ENCODE results near the gene NR2C2.
"Not testable (repeated sequence)": the region's sequence is repeated elsewhere in the genome, so short reads cannot be mapped to it uniquely, and the experiment has no call there.

NR2C2 gene
- 203 to 240 reads per million in 2 donors for total RNA-seq

DNA sequence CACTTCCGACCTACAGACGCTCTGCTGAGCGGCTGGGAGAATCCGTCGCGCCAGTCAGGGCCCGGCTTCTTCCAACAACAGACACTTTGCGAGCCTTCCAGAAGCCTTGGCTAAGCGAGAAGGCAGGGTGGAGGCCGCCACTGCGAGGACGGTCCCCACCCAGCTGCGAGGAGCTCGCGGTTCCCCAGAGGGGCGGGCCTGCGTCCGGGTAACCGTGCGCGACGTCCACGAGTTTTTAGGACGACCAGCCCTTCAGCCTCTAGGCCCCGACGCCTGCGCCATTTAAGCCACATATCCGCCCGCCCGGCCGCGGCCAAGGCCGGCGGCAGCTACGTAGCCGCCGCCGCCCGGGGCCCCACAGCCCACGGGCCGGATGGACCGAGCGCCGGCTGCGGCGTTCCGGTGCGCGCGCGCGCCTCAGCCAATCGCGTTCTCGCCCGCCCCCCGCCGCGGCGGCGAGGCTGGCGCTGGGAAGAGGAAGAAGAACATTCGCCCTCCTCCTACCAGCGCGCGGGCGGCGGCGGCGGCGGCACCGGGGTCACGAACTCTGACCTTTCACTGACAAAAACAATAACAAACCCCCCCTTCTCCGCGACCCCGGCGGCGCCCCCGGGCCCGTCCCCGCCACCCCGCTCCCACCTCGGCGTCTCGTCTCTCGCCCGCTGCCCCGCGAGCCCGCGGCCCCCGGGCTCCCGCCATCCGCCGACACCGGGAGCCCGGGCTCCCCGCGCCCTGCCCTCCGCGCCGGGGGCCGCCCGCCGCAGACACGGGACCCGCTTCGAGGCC lies at the start of gene NR2C2:
Gene NR2C2 (plus strand): TSS at position 484 of the 786 bp plus-strand sequence. CDS start 56,332 bp downstream, outside the sequence.
- DNase-seq = peak; percentile 88

GRCh38 chr3:14898929-14899328 lies 48.5 kb upstream of the NR2C2 start:
- DNase-seq = no peak

- no peak for DNase-seq
Measured at GRCh38 chr3:14899993-14900618, 47.3 kb upstream of the NR2C2 start.

- DNase-seq = no peak
Measured at GRCh38 chr3:14900881-14901873, 46.2 kb upstream of the NR2C2 start.

DNA sequence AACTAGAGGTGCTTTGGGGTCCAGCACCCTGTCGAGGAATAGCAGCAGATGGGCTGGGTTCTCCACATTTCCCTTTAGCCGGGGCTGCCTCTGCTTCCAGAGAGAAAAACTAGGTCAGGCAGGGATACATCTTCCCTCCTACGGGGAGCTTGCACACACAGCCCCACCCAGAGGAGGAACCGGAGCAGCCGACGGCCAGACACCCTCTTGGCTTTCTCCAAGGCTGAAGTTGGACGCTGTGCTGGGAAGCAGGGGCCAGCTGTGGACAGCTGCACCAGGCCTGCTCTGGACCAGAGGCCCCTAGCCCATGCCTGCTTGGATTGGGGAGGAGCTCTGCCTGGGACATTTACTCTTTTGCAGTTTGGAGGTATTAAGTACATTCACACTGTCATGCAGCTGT lies 44.7 kb upstream of the NR2C2 start:
- no peak for DNase-seq

DNA sequence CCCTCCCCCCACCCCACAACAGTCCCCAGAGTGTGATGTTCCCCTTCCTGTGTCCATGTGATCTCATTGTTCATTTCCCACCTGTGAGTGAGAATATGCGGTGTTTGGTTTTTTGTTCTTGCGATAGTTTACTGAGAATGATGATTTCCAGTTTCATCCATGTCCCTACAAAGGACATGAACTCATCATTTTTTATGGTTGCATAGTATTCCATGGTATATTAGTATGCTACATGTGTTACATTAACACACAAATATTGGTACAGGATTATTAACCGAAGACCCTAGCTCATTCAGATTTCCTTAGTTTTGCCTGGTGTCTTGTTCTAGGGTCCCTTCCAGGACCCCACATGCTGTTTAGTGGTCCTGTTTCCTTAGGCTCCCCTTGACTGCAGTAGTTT lies 43.9 kb upstream of the NR2C2 start:
- DNase-seq = not testable (repeated sequence)

DNA sequence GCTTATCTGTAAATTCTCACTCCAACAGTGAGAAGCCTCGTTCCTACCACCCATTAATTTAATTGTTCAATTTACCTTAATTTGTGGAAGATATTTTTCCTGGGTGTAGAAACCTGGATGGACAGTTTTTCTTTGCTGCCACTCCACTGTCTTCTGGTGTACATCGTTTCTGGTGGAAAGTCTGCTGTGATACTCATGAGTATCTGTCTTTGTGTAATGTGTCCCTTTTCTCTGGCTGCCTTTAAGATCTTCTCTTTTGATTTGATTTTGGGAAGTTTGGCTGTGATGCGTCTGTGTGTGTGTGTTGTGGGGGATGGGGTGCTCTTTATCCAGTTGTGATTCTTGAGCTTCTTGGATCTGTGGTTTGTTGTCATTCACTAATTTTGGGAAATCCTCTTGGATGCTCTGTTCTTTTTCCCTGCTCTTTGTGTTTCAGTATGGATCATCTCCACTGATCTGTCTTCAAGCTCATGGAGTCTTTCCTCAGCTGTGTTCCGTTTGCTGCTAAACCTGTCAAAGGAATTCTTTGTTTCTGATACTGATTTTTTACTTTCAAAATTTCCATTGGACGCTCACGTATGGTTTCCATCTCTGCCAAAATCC lies 42.2 kb upstream of the NR2C2 start:
- DNase-seq = no peak

- no peak for DNase-seq
Measured at GRCh38 chr3:14906355-14906971, 40.9 kb upstream of the NR2C2 start.

DNA sequence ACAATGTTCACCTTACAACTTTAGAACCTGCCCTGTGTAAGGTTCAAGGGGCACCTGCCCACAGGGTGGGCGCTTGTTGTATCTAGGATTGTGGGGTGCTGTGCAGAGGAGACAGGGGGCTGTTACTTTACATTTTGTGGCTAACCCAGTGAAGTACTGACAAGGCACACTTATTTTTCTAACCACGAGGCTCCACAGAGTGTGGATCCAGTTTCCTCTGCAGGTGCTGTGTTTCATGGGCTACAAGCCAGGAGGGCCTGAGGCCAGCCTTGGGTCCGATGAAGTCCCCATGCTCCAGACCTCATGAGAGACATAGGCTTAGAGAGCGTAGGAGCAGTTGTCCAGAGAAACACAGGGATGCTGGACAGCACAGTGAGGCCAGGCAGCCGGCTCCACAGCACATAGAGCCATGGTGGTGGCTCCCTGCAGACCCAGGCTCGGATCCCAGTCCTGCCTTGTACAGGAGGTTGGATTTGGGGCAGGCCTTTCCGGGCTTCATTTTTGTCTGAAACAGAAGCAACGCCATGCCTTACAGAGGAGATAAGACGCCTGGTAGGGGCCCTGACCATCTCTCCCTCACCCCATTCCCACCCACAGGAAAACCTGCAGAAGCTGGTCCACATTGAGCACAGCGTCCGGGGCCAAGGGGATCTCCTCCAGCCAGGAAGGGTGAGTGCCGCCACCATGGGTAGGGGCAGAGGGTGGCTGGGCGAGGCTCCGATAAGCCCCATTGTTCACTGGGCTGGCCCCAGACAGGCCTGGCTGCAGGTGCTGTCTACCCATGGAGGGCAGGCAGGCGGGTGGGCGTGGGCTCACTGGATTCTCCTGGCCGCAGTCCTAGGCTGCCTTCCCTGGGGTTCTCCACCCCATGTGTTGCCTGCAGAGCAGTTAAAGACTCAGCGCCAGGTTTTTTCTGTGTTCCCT lies 40.1 kb upstream of the NR2C2 start:
- no peak for DNase-seq

- no peak for DNase-seq
Measured at GRCh38 chr3:14909250-14909649, 38.1 kb upstream of the NR2C2 start.

DNA sequence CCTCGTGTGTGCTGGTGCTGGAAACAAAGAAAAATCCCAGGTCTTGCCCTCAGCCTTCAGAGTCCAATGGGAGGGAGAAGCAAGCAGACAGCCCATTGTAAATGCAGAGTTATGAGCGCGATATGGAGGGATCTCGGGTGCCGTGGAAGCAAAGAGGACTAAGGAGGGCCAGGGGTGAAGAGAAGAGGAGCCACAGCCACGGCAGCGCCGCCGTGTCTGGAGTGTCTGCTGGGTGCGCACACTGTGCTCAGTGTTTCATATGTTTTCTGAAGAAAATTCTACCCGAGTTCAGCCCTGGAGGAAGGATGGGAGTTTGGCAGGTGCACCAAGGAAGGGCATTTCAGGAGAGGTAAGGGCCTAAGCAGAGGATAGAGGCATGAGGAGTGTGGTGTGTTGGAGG lies 35.7 kb upstream of the NR2C2 start:
- no peak for DNase-seq

DNA sequence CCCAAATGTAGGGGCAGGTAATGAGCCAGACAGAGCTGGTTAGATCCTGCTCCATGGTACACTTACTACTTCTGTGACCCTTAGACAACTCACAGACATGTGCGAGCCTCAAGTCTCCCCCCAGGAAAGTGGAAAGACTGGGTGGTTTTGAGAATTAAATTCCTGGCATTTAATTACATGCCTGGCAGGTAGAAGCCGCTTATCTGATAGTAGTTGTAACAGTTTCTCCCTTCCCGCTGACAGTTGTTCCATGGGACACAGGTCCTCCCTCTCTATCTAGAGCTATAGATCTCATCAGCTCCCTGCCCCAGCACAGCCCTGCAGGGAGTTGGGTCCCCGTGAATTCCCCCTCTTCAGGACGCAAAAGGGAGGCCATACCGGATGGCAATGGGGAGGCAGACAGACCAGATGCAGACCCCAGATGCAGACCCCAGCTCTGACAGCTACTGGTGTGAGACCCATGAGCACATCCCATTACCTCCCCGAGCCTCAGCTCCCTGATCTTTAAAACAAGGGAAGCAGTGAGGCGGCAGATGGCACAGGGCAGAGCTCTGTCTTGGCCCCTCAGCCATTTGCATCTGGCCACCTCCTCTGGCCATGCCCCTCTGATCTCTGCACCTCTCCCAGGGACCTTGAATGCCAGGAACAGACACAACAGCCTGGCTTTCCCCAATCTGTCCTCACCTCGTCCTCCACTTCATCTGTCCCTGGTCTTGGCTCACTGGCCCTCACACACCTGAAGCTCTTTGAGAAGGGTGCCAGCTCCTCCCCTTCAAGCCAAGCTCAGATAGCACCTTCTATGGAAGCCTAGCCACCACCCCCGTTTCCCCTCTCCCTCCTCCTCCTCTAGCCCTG lies 34.1 kb upstream of the NR2C2 start:
- DNase-seq = no peak

DNA sequence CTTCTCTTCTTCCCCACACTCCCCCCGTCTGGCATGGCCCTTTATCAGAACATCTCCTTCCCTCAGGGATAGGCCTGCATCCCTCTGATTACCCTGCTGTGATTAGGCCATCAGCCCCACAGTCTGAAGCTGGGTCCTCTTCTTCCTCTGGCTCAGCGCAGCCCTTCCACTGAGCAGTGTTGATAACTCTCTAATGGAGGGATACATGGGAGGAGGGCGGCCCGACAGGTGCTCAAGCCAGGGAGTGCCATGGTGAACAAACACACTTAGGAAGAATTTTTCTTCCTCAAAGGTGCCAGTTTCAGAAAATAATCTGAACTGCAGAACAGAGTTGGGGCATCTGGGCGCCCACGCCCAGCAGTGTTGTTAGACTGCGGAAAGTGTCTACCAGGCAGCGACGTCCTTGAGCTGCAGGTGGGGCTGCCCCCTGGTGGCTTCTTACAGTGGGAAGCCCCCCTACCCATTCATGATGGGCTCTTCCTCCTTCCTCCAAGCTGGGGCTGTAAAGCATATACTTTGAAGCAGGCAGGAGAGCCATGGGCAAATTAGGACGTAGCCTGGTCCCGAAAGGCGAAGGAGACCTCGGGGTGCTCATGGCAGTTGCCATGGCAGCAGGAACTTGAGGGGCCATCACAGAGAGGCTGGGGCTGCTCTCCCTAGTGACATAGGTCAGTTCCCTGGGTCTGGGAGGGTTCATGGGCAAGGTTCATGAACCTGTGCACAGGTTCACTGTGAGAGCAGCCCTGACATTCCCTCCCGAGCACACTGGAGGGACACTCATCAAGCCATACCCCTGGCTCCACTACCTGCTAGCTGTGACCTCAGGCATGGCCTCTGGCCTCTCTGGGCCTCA lies 33.2 kb upstream of the NR2C2 start:
- no peak for DNase-seq

- no peak for DNase-seq
Measured at GRCh38 chr3:14914779-14915117, 32.6 kb upstream of the NR2C2 start.

- no peak for DNase-seq
Measured at GRCh38 chr3:14915636-14916222, 31.7 kb upstream of the NR2C2 start.

GRCh38 chr3:14918356-14918860 lies 29.0 kb upstream of the NR2C2 start:
- no peak for DNase-seq

DNA sequence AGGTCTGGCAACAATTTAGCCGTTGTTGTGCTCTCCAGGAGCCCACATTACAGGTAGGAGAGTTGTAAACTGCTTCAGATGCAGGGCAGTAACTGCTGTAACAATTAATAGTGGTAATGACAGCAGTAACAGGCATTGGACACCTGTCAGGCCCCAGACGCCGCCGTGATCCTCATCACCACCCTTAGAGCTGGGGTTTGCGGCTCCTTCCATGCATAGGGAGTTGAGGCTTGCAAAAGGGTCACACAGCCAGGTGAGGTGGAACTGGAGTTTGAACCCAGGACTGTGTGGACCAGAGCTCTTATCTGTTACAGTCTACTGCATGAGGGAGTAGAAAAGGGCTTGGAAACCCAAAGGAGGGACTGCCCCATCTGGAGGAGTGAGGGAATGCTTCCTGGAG lies 26.8 kb upstream of the NR2C2 start:
- DNase-seq = no peak

DNA sequence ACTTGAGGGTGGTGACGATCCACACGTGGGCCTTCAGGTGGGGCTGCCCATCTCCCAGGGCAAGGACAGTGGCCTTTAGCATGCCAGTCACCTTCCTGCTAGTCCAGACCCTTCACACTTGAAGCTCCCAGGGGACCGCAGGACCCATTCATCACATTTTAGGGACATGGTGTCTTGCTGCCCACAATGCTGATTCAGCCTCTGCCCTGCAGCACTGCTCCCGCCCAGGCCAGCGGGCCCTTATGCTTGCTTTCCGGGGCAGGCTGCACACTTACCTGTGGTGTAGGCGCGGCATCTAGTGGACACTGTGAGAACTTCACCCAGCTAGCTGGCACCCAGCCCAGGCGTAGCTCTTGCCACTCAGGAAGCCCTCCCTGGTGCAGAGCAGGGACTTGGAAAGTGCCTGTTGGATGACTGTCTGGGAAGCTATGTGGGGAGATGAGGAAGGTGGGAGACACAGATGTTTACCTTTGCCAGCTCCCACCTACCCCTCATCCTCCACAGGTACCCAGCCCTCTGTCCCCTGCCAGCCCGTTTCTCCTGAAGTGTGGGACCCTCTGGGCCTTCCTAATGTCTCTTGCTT lies 26.3 kb upstream of the NR2C2 start:
- peak; percentile 27 for DNase-seq
